HEK293T (cell line): ENCODE results near the gene ANGPT4.

Experiments used
- ARNT ChIP-seq: fragments of 450-650 bp; IDR thresholded peaks from 2 replicates; pipeline ENCODE4 v1.6.1; 2017; ENCODE audit warnings: mild to moderate bottlenecking
- FOXK2 ChIP-seq: fragments of 450-650 bp; IDR thresholded peaks from 2 replicates; pipeline ENCODE4 v1.6.1; 2016; ENCODE audit warnings: mild to moderate bottlenecking
- FOXM1 ChIP-seq: fragments of 450-650 bp; IDR thresholded peaks from 2 replicates; pipeline ENCODE4 v1.6.1; 2017; ENCODE audit warnings: mild to moderate bottlenecking, borderline replicate concordance
- NFRKB ChIP-seq: fragments of 450-650 bp; IDR thresholded peaks from 2 replicates; pipeline ENCODE4 v1.6.1; 2016; ENCODE audit warnings: mild to moderate bottlenecking, moderate library complexity
- SP1 ChIP-seq: fragments of 450-650 bp; IDR thresholded peaks from 2 replicates; pipeline ENCODE4 v1.6.1; 2017
- SUZ12 ChIP-seq: fragments of 450-650 bp; IDR thresholded peaks from 2 replicates; pipeline ENCODE4 v1.6.1; 2016; ENCODE audit warnings: mild to moderate bottlenecking
- TARDBP ChIP-seq: fragments of 450-650 bp; IDR thresholded peaks from 2 replicates; pipeline ENCODE4 v1.6.1; 2016
- ZNF384 ChIP-seq: fragments of 450-650 bp; IDR thresholded peaks from 2 replicates; pipeline ENCODE4 v1.6.1; 2016
- TF ChIP-seq, protein P1 (sequence below): fragments of 450-650 bp; IDR thresholded peaks from 2 replicates; pipeline ENCODE4 v1.6.1; 2016

DNA sequence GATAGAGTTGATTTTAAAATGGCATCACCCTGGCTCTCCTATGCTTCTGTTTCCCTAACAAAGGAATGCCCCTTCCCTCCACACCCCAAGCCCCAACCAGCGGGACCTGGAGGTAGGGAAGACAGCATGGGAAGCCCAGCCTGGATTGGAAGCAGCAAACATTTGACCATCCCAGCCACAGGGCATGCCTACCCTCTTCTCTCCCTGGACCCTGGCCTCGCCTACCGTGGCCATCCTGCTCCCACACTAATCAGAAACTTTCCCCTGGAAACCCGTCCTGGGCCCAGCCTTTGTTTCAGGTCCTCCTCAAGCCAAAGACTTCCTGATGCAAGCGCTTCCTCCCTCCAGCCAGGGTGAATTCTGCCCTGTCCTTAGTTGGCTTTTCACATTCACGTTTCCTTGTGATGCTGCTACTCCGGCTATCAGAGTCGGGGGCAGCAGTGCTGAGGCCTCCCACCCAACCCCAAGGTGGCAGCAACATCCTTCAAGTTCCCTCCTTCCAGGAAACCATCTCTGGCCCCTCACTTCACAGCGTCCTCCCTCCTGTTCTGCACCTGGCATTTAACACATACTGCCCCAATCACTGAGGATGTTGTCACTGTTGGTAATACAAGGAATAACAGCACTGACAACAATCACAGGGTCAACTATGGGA lies 18.2 kb upstream of the ANGPT4 start:
- TF ChIP-seq TARDBP: no peak
- TF ChIP-seq ARNT: no peak
- no peak for TF ChIP-seq ZNF384
- TF ChIP-seq SP1: no peak
- no peak for TF ChIP-seq FOXK2
- TF ChIP-seq NFRKB: no peak
- TF ChIP-seq, protein P1, sequence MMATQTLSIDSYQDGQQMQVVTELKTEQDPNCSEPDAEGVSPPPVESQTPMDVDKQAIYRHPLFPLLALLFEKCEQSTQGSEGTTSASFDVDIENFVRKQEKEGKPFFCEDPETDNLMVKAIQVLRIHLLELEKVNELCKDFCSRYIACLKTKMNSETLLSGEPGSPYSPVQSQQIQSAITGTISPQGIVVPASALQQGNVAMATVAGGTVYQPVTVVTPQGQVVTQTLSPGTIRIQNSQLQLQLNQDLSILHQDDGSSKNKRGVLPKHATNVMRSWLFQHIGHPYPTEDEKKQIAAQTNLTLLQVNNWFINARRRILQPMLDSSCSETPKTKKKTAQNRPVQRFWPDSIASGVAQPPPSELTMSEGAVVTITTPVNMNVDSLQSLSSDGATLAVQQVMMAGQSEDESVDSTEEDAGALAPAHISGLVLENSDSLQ: no peak
- TF ChIP-seq SUZ12: no peak
- no peak for TF ChIP-seq FOXM1
